IMR-90 (cell line): ENCODE data around the gene YPEL2. TPM values are rescaled to one million over a fixed set of nuclear protein-coding genes. Genes with fewer than 3 reads are reported as not detected.

Experiments
- ATAC-seq: fragments of 200-7000 bp; cut with Tn5 transposase; 2 replicates; pipeline ENCODE4 v1.9.1; 2020; ENCODE audit warnings: low read depth, mild to moderate bottlenecking, moderate library complexity
- BruUV-seq: library from RNA; stranded (reverse); fragments of 400-500 nt; replicated peaks from 2 replicates; lab custom pipeline; 2021; lab: Mats Ljungman, UMichigan
- CTCF ChIA-PET: fragments of 300-600 bp; formaldehyde crosslinking; extraction: SDS; loops from one replicate; lab custom pipeline; 2021; ENCODE audit warnings: antibody characterized with exemption; lab: Yijun Ruan, JAX
- POLR2A ChIA-PET: fragments of 300-600 bp; sonication (Branson Sonifier 250); formaldehyde crosslinking; loops from one replicate; lab custom pipeline; 2022; ENCODE audit warnings: antibody characterized with exemption; ENCODE audit not compliant: unreplicated experiment; lab: Charles Lee
- DNase-seq: peaks from one replicate; pipeline ENCODE4 v3.0.0; 2013
- H2AFZ ChIP-seq: replicated peaks from 2 replicates; pipeline ENCODE3; 2013; ENCODE audit warnings: low read length, mild to moderate bottlenecking; ENCODE audit not compliant: poor library complexity
- H2AK5ac ChIP-seq: 2 replicates; pipeline ENCODE4 v1.6.1; 2013; ENCODE audit warnings: low read depth, low read length, inconsistent platforms
- H2AK9ac ChIP-seq: replicated peaks from 2 replicates; pipeline ENCODE3; 2013; ENCODE audit warnings: mild to moderate bottlenecking, low read depth, low read length, moderate library complexity; ENCODE audit not compliant: poor library complexity
- H2BK120ac ChIP-seq: 2 replicates; pipeline ENCODE4 v1.6.1; 2013; ENCODE audit warnings: low read depth, low read length, inconsistent platforms
- H2BK15ac ChIP-seq: 3 replicates; pipeline ENCODE4 v1.6.1; 2013; ENCODE audit warnings: low read depth, low read length, inconsistent platforms
- H2BK20ac ChIP-seq: 2 replicates; pipeline ENCODE4 v1.6.1; 2013; ENCODE audit warnings: low read depth, mild to moderate bottlenecking, inconsistent platforms, low read length, moderate library complexity
- H2BK5ac ChIP-seq: 2 replicates; pipeline ENCODE4 v1.6.1; 2013; ENCODE audit warnings: mild to moderate bottlenecking, low read depth, low read length, inconsistent platforms; ENCODE audit not compliant: poor library complexity, severe bottlenecking
- H3K14ac ChIP-seq: replicated peaks from 2 replicates; pipeline ENCODE4 v1.6.1; 2013; ENCODE audit warnings: low read depth, low read length, inconsistent platforms
- H3K18ac ChIP-seq: 2 replicates; pipeline ENCODE4 v1.6.1; 2013; ENCODE audit warnings: low read depth, low read length, control low read depth
- H3K23ac ChIP-seq: 2 replicates; pipeline ENCODE4 v1.6.1; 2013; ENCODE audit warnings: low read depth, low read length, inconsistent platforms
- H3K27ac ChIP-seq: 2 replicates; pipeline ENCODE4 v1.5.1; 2013; ENCODE audit warnings: mild to moderate bottlenecking, control low read depth, low read length; ENCODE audit not compliant: insufficient read depth
- H3K27me3 ChIP-seq: 2 replicates; pipeline ENCODE4 v1.6.1; 2013; ENCODE audit warnings: low read length; ENCODE audit not compliant: control insufficient read depth, insufficient read depth
- H3K36me3 ChIP-seq: 2 replicates; pipeline ENCODE4 v1.6.1; 2013; ENCODE audit warnings: low read length, mixed read lengths; ENCODE audit not compliant: control insufficient read depth, insufficient read depth
- H3K4ac ChIP-seq: 2 replicates; pipeline ENCODE4 v1.6.1; 2013; ENCODE audit warnings: low read depth, low read length, inconsistent platforms
- H3K4me1 ChIP-seq: 2 replicates; pipeline ENCODE4 v1.6.1; 2013; ENCODE audit warnings: low read length, mixed read lengths; ENCODE audit not compliant: control insufficient read depth, insufficient read depth
- H3K4me2 ChIP-seq: 2 replicates; pipeline ENCODE4 v1.6.1; 2013; ENCODE audit warnings: low read depth, mild to moderate bottlenecking, control low read depth, low read length, moderate library complexity
- H3K4me3 ChIP-seq: 2 replicates; pipeline ENCODE4 v1.5.1; 2013; ENCODE audit warnings: low read depth, mild to moderate bottlenecking, control low read depth, low read length, moderate library complexity; ENCODE audit not compliant: insufficient read depth
- H3K56ac ChIP-seq: 2 replicates; pipeline ENCODE4 v1.6.1; 2013; ENCODE audit warnings: low read length, inconsistent platforms; ENCODE audit not compliant: insufficient read depth; ENCODE audit errors: extremely low read depth
- H3K79me1 ChIP-seq, 2 experiments: 2 replicates each; pipeline ENCODE4 v1.6.1; 2013; ENCODE audit warnings: low read length in 2 of 2, inconsistent platforms in 1 of 2, low read depth in 1 of 2
- H3K9ac ChIP-seq: 2 replicates; pipeline ENCODE4 v1.6.1; 2013; ENCODE audit warnings: low read depth, low read length, control low read depth
- H3K9me1 ChIP-seq: 2 replicates; pipeline ENCODE4 v1.6.1; 2013; ENCODE audit warnings: low read length, inconsistent platforms; ENCODE audit not compliant: insufficient read depth
- H3K9me3 ChIP-seq: 2 replicates; pipeline ENCODE4 v1.6.1; 2013; ENCODE audit warnings: low read length; ENCODE audit not compliant: control insufficient read depth, insufficient read depth
- H4K20me1 ChIP-seq: 2 replicates; pipeline ENCODE4 v1.6.1; 2013; ENCODE audit warnings: low read length, inconsistent platforms; ENCODE audit not compliant: insufficient read depth
- H4K5ac ChIP-seq: 2 replicates; pipeline ENCODE4 v1.6.1; 2013; ENCODE audit warnings: mild to moderate bottlenecking, low read depth, low read length, control low read depth
- H4K8ac ChIP-seq, 2 experiments: 2 replicates each; pipeline ENCODE4 v1.6.1; 2013; ENCODE audit warnings: low read depth in 2 of 2, low read length in 2 of 2, control low read depth in 1 of 2, inconsistent platforms in 1 of 2
- H4K91ac ChIP-seq: 2 replicates; pipeline ENCODE4 v1.6.1; 2013; ENCODE audit warnings: low read depth, low read length, inconsistent platforms; ENCODE audit not compliant: insufficient read depth
- SMC3 ChIP-seq: fragments of 150-350 bp; IDR thresholded peaks from 2 replicates; pipeline ENCODE4 v1.6.1; 2016; ENCODE audit warnings: low read depth, mild to moderate bottlenecking, antibody characterized with exemption, low read length, moderate library complexity
- dilution Hi-C: fragments of 300-500 bp; cut with HindIII; formaldehyde crosslinking; loops from one replicate; pipeline ENCODE4 v1.14.3; 2018; ENCODE audit warnings: low sequenced_read_pairs; ENCODE audit not compliant: unreplicated experiment
- in situ Hi-C: fragments of 300-500 bp; cut with MboI; formaldehyde crosslinking; loops from 3 replicates; pipeline ENCODE4 v1.14.3; 2019; ENCODE audit warnings: low sequenced_read_pairs, inconsistent platforms, mixed read lengths
- intact Hi-C: fragments of 100-400 bp; cut with micrococcal nuclease; formaldehyde crosslinking; loops from 2 replicates; pipeline ENCODE4 v1.10.0; 2022
- polyA plus RNA-seq, 3 experiments: library from polyadenylated mRNA; depleted of rRNA; stranded (reverse); fragments of >200 nt; gene quantifications; 2 replicates each; pipeline ENCODE4 v1.2.3, GENCODE V29; 2012; ENCODE audit warnings: low replicate concordance in 1 of 3
- total RNA-seq: library from RNA; depleted of rRNA; stranded (reverse); fragments of >200 nt; gene quantifications from 2 replicates; pipeline ENCODE4 v1.2.3, GENCODE V29; 2012
- TF ChIP-seq, protein P1 (sequence below): fragments of 150-350 bp; IDR thresholded peaks from 2 replicates; pipeline ENCODE4 v1.6.1; 2017; ENCODE audit warnings: mild to moderate bottlenecking, antibody characterized with exemption, low read length, low read depth

The YPEL2 gene
- total and polyA plus RNA-seq, 2 of the 4 experiments (the other 2 are of a cell fraction) = 2.3 to 3.4 TPM

- Histone ChIP-seq H3K9ac (no peak overlapping the region), H4K8ac (no peak overlapping the region), H3K79me1 (peaks cover 0 to 3% of the 10 kb centered on the region in 2 experiments; a peak in 1 of 4 replicates), H2AFZ (no peak overlapping the region), H3K27me3 (peaks cover 5% of the 10 kb centered on the region), H2BK120ac (no peak overlapping the region), H3K18ac (no peak overlapping the region), H2BK20ac (no peak overlapping the region), H3K23ac (no peak overlapping the region), H2BK5ac (no peak overlapping the region), H4K20me1 (no peaks in the 10 kb centered on the region; the same call in 1 of the 2 replicates), H2BK15ac (no peak overlapping the region), H3K4ac (no peak overlapping the region), H3K27ac (no peak overlapping the region), H3K4me3 (no peak overlapping the region), H2AK9ac (no peak overlapping the region), H3K4me1 (peaks cover 12% of the 10 kb centered on the region), H4K91ac (no peak overlapping the region), H3K9me3 (no peaks in the 10 kb centered on the region), H3K4me2 (no peak overlapping the region), H3K9me1 (no peaks in the 10 kb centered on the region), H3K56ac (no peak overlapping the region), H3K14ac (no peak overlapping the region), H2AK5ac (no peak overlapping the region), H4K5ac (no peak overlapping the region), H3K36me3 (no peaks in the 10 kb centered on the region)
- DNase-seq (no peak), ATAC-seq (no peak)
- TF ChIP-seq, protein P1, sequence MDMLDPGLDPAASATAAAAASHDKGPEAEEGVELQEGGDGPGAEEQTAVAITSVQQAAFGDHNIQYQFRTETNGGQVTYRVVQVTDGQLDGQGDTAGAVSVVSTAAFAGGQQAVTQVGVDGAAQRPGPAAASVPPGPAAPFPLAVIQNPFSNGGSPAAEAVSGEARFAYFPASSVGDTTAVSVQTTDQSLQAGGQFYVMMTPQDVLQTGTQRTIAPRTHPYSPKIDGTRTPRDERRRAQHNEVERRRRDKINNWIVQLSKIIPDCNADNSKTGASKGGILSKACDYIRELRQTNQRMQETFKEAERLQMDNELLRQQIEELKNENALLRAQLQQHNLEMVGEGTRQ = no peak
- TF ChIP-seq SMC3 = no peak
- BruUV-seq = no TSS peak
- in situ Hi-C loops = no loop called here
- ChIA-PET POLR2A (no interaction called here), CTCF (no interaction called here)
- intact Hi-C loops = no loop called here
- dilution Hi-C loops = no loop called here
Measured at GRCh38 chr17:59327981-59328290, 3.5 kb upstream of the YPEL2 start.
